Stomach smooth muscle (tissue), 2 donors: ENCODE data around the gene FAM117A.
"Not testable (repeated sequence)": the region's sequence is repeated elsewhere in the genome, so short reads cannot be mapped to it uniquely, and the experiment has no call there.

Source experiments
- H3K27ac ChIP-seq: one replicate; pipeline ENCODE4 v1.7.0; 2013; ENCODE audit warnings: mild to moderate bottlenecking, low read length, inconsistent platforms
- H3K27me3 ChIP-seq, 2 donors: one replicate each; pipeline ENCODE4 v1.7.0; 2013; ENCODE audit warnings: low read length in 2 of 2; ENCODE audit not compliant: insufficient read depth in 2 of 2, control insufficient read depth in 1 of 2
- H3K36me3 ChIP-seq, 2 donors: one replicate each; pipeline ENCODE4 v1.7.0; 2013; ENCODE audit warnings: low read length in 2 of 2; ENCODE audit not compliant: control insufficient read depth in 2 of 2, insufficient read depth in 2 of 2
- H3K4me1 ChIP-seq: one replicate; pipeline ENCODE4 v1.7.0; 2013; ENCODE audit warnings: low read length; ENCODE audit not compliant: control insufficient read depth, insufficient read depth
- H3K4me3 ChIP-seq, 2 donors: one replicate each; pipeline ENCODE4 v1.7.0; 2013; ENCODE audit warnings: low read length in 2 of 2
- H3K9ac ChIP-seq, 2 donors: one replicate each; pipeline ENCODE4 v1.7.0; 2013; ENCODE audit warnings: low read length in 2 of 2, mild to moderate bottlenecking in 1 of 2
- H3K9me3 ChIP-seq, 2 donors: one replicate each; pipeline ENCODE4 v1.7.0; 2013; ENCODE audit warnings: low read length in 2 of 2; ENCODE audit not compliant: control insufficient read depth in 2 of 2
- donor health status: healthy.
- donor health status: Pancreatic carcinoma.

Gene FAM117A

DNA sequence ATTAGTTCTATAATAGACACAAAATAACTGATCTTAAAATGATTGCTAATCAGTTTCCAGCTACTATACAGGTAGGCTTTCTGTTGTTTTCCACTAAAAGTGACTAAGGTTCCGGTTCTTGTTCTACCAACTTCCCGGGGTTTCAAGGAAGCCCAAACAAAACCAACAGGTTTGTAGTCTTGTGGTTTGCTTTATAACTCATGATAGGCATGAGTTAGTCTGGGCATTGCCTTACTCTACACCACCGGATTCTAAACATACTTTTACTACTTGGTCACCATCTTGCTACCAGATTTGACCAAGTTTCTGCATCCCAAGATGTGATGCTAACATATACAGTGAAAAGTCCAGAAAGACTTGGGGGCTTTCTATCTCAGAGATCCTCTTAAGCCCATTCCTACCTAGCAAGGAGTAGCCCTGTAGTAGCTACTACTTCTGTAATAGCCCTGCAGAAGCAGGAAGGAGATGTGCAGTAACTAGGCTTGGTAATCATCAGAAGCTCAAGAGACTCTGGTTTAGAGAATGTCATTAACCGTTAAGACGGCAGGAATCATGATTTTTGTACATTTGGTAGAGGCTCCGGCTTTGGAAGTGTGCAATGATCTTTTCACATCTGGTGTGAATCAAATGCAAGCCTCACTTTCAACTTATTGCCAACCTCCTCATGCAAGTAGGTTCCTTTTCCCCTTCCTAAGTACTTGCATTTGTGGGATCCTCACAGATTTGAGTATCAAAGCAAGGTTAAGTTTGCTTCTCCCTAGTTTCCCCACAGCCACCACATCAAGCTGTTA, 1.6 kb downstream of the FAM117A start:
- H3K36me3 ChIP-seq = peaks cover 0 to 2% of the 10 kb centered on the region in 2 donors
- H3K27me3 ChIP-seq = no peaks in the 10 kb centered on the region
- peak overlapping the region; percentile 80 to 91 for H3K4me3 ChIP-seq
- H3K4me1 ChIP-seq = peaks cover 36% of the 10 kb centered on the region
- no peaks in the 10 kb centered on the region for H3K9me3 ChIP-seq
- peak overlapping the region; percentile 50 for H3K27ac ChIP-seq
- H3K9ac ChIP-seq = peak overlapping the region in 1 of 2 donors; percentile 50

DNA sequence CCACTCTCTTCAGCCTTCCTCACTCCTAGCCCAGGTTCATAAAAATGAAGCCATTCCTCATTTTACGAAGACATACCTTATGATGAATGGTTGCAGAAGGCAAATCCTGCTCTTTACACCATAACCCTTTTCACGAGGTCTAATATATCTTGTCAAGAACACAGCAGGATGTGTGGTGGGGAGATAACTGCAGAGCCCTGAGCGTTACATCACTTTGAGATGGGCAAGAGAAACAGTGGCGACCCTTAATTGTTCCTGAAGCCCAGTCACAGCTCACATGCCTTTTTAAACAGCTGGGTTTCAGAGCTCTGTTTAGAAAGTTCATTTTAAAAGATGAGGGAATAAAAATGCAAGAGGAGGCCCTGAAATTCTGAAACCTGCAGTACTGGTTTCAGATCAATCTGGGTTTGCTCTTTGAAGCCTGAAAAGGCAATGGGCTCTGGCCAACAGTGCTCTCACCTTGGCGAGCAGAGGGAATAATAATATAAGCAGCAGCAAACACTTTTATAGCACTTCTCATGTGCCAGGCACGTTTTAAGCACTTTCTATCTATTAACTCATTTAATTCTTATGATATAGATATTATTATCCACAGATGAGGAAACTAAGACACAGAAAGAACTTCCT, 2.9 kb downstream of the FAM117A start:
- Histone ChIP-seq H3K9ac (no peak overlapping the region), H3K4me1 (peaks cover 40% of the 10 kb centered on the region), H3K27me3 (no peaks in the 10 kb centered on the region), H3K9me3 (no peaks in the 10 kb centered on the region), H3K4me3 (no peak overlapping the region), H3K36me3 (peaks cover 0 to 2% of the 10 kb centered on the region in 2 donors), H3K27ac (no peak overlapping the region)

DNA sequence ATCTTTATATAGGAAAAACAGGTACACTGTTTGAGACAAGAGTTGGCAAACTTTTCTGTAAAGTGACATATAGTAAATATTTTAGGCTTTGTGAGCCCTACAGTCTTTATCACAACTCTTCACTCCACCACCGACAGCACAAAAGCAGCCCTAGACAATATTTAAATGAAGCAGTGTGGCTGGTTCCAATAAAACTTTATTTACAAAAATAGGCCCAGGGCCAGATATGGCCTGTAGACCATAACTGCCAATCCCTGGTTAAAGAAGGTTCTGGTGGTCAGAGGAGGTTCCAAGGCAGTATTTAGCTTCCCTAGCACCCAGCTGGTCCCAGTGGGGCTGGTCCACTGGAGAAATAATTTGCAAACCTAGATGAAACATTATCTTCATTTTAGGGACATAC, 3.6 kb downstream of the FAM117A start:
- no peak overlapping the region for H3K27ac ChIP-seq

DNA sequence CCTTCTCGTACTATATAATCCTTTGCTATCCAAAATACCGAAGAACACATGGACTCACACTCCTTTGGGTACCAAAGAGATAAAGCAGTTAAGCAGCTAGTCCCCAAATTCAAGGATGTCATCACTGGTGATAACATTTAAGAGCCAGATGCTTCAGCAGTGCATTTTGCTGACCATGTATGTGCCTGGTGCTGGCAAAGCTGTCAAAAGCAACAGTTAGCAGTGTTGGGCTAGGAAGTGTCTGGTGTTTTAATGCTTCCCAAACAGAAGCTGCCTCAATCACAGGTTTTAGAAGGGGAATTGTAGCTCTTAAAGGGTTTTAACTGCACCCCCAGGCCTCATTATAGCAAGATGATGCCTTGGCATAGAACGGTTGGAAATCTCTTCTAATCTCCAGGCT, 4.7 kb downstream of the FAM117A start:
- Histone ChIP-seq H3K27me3 (no peaks in the 10 kb centered on the region), H3K9me3 (no peaks in the 10 kb centered on the region), H3K27ac (peak overlapping the region; percentile 18), H3K4me1 (peaks cover 43% of the 10 kb centered on the region), H3K9ac (peak overlapping the region in 1 of 2 donors; percentile 2), H3K4me3 (no peak overlapping the region), H3K36me3 (peaks cover 0 to 2% of the 10 kb centered on the region in 2 donors)

More for the DNA sequence above, 3.6 kb downstream of the FAM117A start:
- no peaks in the 10 kb centered on the region for H3K9me3 ChIP-seq
- no peak overlapping the region for H3K9ac ChIP-seq
- H3K27me3 ChIP-seq = no peaks in the 10 kb centered on the region
- peaks cover 45% of the 10 kb centered on the region for H3K4me1 ChIP-seq
- H3K36me3 ChIP-seq = peaks cover 0 to 2% of the 10 kb centered on the region in 2 donors
- H3K4me3 ChIP-seq = no peak overlapping the region

DNA sequence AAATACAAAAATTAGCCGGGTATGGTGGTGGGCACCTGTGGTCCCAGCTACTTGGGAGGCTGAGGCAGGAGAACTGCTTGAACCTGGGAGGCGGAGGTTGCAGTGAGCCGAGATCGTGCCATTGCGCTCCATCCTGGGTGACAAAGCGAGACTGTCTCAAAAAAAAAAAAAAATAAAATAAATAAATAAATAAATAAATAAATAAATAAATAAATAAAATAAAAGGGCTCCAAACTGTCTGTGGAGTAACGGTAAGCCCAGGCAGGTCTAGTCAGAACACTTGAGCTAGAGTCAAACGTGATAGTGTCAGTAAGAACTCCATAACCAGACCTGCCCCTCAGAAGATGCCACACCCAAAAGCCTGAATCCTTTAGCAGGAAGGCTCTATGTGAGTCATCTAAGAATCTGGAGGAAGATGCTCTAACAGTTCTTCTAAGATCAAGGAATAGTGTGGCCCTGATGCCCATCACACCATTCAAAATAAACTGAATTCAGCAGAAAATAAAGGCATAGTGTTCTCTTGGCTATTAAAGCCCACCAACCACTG, 5.4 kb downstream of the FAM117A start:
- not testable (repeated sequence) for H3K36me3 ChIP-seq, H3K27me3 ChIP-seq, H3K9me3 ChIP-seq, H3K9ac ChIP-seq, H3K4me3 ChIP-seq
- H3K4me1 ChIP-seq = peaks cover 47% of the 10 kb centered on the region
- peak overlapping the region; percentile 18 for H3K27ac ChIP-seq

DNA sequence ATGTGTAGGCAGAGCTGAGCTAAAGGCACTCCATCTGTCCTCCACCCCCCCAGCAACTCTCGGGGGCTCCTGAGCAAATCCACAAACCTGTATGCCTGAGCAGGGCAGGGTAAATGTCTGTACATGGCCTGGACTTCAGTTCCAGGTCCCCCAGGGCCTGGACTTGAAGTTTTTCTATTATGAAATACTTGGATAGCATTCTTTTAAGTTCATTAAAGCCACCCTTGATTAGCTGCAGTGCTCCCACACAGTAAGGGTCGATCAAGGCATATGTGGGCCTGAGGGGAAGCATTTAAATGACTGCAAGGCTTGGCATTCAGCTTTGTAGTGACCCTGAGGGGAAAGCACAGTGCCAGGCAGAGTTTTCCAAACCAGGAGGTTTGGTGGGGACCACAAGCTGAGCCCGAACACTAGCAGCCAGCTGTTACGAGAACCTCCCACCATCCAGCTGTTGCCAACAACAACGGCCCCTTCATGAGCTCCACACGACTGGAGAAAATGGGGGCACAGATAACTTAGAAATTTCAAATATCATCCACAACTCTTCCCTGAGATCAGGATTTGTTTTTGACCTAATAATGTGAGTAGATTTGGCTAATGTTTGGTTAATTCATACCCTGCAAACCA, 6.7 kb downstream of the FAM117A start:
- peaks cover 37% of the 10 kb centered on the region for H3K4me1 ChIP-seq
- H3K36me3 ChIP-seq = peaks cover 0 to 2% of the 10 kb centered on the region in 2 donors
- H3K27ac ChIP-seq = peak overlapping the region; percentile 31
- H3K9ac ChIP-seq = peak overlapping the region in 1 of 2 donors; percentile 29
- no peak overlapping the region for H3K4me3 ChIP-seq
- no peaks in the 10 kb centered on the region for H3K9me3 ChIP-seq
- no peaks in the 10 kb centered on the region for H3K27me3 ChIP-seq

DNA sequence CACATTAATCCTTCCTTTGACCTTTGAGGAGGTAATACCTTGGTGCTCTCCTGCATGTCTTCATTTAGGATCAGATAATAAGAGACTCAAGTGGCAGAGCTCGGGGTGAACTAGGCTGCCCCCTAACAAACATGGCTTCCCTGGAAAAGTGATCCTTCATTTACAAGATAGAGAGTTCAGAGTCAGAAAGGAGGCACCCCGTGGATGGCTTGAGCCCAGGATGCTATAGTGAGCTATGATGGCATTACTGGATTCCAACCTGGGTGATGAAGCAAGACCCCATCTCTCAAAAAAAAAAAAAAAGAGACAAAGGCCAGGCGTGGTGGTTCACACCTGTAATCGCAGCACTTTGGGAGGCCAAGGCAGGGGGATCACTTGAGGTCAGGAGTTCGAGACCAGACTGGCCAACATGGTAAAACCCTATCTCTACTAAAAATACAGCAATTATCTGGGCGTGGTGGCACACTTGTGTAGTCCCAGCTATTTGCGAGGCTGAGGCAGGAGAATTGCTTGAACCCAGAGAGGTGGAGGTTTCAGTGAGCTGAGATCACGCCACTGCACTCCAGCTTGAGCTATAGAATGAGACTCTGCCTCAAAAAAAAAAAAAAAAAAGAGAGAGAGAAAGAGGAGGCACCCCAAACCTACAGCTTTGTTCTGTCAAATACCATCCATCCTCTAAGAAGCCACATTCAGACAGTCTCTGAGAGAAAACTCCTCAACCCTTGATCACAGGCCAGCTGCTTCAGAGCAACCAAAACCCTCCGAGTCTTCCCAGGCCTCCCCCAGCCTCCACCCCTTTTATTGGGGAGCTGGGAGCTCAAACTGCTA, 7.4 kb downstream of the FAM117A start:
- Histone ChIP-seq H3K4me3 (no peak overlapping the region), H3K4me1 (peaks cover 32% of the 10 kb centered on the region), H3K27ac (peak overlapping the region; percentile 31), H3K36me3 (peaks cover 0 to 2% of the 10 kb centered on the region in 2 donors), H3K27me3 (no peaks in the 10 kb centered on the region), H3K9ac (no peak overlapping the region), H3K9me3 (no peaks in the 10 kb centered on the region)

DNA sequence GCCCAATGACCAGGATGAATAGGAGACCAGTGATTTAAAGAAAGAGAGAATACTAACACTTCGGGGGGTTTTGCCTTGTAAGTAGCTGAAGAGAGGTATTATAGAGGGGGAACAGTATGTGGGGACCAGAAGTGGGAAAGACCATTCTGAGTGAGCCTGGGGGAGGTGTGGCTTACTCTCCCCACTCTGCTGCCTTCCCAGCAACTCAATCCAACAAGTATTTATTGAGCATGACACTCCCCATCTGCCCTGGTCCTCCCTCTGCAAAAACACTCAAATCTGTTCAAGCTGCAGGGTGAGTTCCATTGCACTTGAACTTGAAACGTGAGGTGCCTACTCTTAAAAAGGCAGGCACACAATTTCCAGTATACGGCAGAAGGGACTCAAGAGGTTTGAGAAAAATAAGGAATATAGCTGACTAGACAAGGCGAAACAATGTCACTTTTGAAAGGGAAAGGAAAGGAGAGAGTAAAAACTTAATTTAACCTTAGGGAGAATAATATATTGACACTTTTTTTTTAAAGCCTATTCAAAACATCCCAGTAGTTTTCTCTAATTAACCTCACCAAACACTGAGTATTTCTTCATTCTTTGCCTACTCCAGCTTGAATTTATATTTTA, 8.2 kb downstream of the FAM117A start:
- H3K9me3 ChIP-seq = no peaks in the 10 kb centered on the region
- H3K36me3 ChIP-seq = peaks cover 0 to 2% of the 10 kb centered on the region in 2 donors
- no peak overlapping the region for H3K4me3 ChIP-seq
- no peak overlapping the region for H3K9ac ChIP-seq
- peaks cover 26% of the 10 kb centered on the region for H3K4me1 ChIP-seq
- H3K27ac ChIP-seq = peak overlapping the region; percentile 18
- no peaks in the 10 kb centered on the region for H3K27me3 ChIP-seq

DNA sequence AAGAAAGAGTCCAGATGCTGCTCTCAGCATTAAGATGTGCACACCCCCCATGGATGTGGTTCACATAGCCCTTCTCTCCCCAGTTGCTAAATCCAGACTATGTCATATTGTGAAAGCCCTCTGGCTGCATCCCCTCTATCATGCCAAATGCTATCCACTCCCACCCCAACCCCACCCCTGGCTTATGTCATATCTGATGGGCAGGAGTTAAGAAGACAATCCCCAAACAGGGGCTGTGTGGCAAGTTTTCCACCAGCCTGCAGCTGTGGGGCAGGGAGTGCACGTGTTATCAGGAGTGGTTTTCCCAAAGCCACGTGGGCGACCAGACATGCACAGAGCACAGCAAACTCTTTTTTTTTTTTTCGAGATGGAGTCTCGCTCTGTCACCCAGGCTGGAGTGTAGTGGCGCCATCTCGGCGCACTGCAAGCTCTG, 10.0 kb downstream of the FAM117A start:
- Histone ChIP-seq H3K27ac (no peak overlapping the region), H3K4me3 (no peak overlapping the region), H3K36me3 (peaks cover 4 to 7% of the 10 kb centered on the region in 2 donors), H3K27me3 (no peaks in the 10 kb centered on the region), H3K9me3 (no peaks in the 10 kb centered on the region), H3K9ac (no peak overlapping the region), H3K4me1 (peaks cover 20% of the 10 kb centered on the region)

DNA sequence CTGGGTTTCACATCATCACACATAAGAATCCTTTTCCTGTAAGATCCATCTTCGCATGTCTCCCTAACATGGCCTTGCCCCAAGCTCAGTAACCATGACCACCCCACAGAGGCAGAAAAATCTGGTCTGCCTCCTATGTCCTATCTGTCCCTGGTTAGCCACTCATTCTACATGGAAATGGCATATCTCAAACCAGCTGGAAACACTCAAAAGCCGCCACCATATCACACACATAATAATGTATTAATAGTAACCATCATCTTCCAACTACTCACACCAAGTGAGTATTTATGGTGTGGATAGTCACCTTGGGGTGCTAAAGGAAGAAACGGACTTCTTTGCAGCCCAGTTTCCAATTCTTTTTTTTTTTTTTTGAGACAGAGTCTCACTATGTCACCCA, 11.4 kb downstream of the FAM117A start:
- Histone ChIP-seq H3K9ac (no peak overlapping the region), H3K4me1 (peaks cover 20% of the 10 kb centered on the region), H3K36me3 (peaks cover 2 to 7% of the 10 kb centered on the region in 2 donors), H3K9me3 (no peaks in the 10 kb centered on the region), H3K27me3 (no peaks in the 10 kb centered on the region), H3K4me3 (no peak overlapping the region), H3K27ac (no peak overlapping the region)
